A673 (cell line): ENCODE measurements around the gene MYO5B. TPM values are rescaled to one million over a fixed set of nuclear protein-coding genes. Genes with fewer than 3 reads are reported as not detected.

Experiments
- BruUV-seq: library from RNA; stranded (reverse); fragments of 400-500 nt; replicated peaks from 2 replicates; lab custom pipeline; 2021; lab: Mats Ljungman, UMichigan
- CTCF ChIA-PET: fragments of 300-600 bp; sonication (Branson Sonifier 250); formaldehyde crosslinking; loops from one replicate; lab custom pipeline; 2022; ENCODE audit warnings: antibody characterized with exemption; lab: Charles Lee
- POLR2A ChIA-PET: fragments of 300-600 bp; sonication (Branson Sonifier 250); formaldehyde crosslinking; loops from one replicate; lab custom pipeline; 2022; ENCODE audit warnings: antibody characterized with exemption; ENCODE audit not compliant: low non-redundant PET; lab: Charles Lee
- DNase-seq: peaks from one replicate; pipeline ENCODE4 v3.0.0-alpha.2; 2015; ENCODE audit warnings: low spot score
- H3K27ac ChIP-seq: fragments of 200-600 bp; sonication (generic); 2 replicates; pipeline ENCODE4 v1.5.1; 2016; ENCODE audit warnings: mixed run types, low read depth, mild to moderate bottlenecking, mixed read lengths, antibody characterized with exemption, low read length; ENCODE audit not compliant: poor library complexity, severe bottlenecking
- H3K27me3 ChIP-seq: fragments of 200-600 bp; sonication (generic); replicated peaks from 2 replicates; pipeline ENCODE4 v1.6.1; 2017; ENCODE audit warnings: mixed run types, low read depth, mild to moderate bottlenecking, mixed read lengths, antibody characterized with exemption, low read length; ENCODE audit not compliant: insufficient read depth, poor library complexity
- H3K36me3 ChIP-seq: fragments of 200-600 bp; sonication (generic); 2 replicates; pipeline ENCODE4 v1.6.1; 2016; ENCODE audit warnings: mixed run types, mild to moderate bottlenecking, mixed read lengths, antibody characterized with exemption, low read length; ENCODE audit not compliant: insufficient read depth, poor library complexity, severe bottlenecking
- H3K4me1 ChIP-seq: fragments of 200-600 bp; sonication (generic); 2 replicates; pipeline ENCODE4 v1.6.1; 2017; ENCODE audit warnings: mixed run types, mild to moderate bottlenecking, mixed read lengths, antibody characterized with exemption, low read length; ENCODE audit not compliant: insufficient read depth, poor library complexity, severe bottlenecking
- H3K4me3 ChIP-seq: fragments of 200-600 bp; sonication (generic); 2 replicates; pipeline ENCODE4 v1.5.1; 2016; ENCODE audit warnings: low read depth, mixed run types, mild to moderate bottlenecking, mixed read lengths, low read length; ENCODE audit not compliant: poor library complexity, severe bottlenecking
- H3K9me3 ChIP-seq: fragments of 200-600 bp; sonication (generic); 2 replicates; pipeline ENCODE4 v1.6.1; 2016; ENCODE audit warnings: mixed run types, low read depth, mild to moderate bottlenecking, mixed read lengths, antibody characterized with exemption, low read length; ENCODE audit not compliant: poor library complexity, severe bottlenecking
- CTCF ChIP-seq: fragments of 300-800, 200-600 bp; sonication (generic); conservative IDR thresholded peaks from 2 replicates; pipeline ENCODE4 v1.5.1; 2017; ENCODE audit warnings: low read depth, mild to moderate bottlenecking, antibody characterized with exemption, low read length, moderate library complexity, mixed read lengths
- EZH2 ChIP-seq: fragments of 200-600 bp; sonication (generic); IDR thresholded peaks from 2 replicates; pipeline ENCODE4 v1.6.1; 2017; ENCODE audit warnings: borderline replicate concordance, low read depth, mild to moderate bottlenecking, mixed read lengths, antibody characterized with exemption, low read length; ENCODE audit not compliant: poor library complexity, severe bottlenecking
- intact Hi-C: fragments of 100-400 bp; cut with micrococcal nuclease; formaldehyde crosslinking; loops from one replicate; pipeline ENCODE4 v1.10.0; 2022; ENCODE audit not compliant: unreplicated experiment
- total RNA-seq: library from RNA; stranded (reverse); gene quantifications from 2 replicates; pipeline ENCODE4 v1.2.3, GENCODE V29; 2021

Gene MYO5B
- total RNA-seq, 1 experiment from 2014 or later = 0.30 TPM

DNA sequence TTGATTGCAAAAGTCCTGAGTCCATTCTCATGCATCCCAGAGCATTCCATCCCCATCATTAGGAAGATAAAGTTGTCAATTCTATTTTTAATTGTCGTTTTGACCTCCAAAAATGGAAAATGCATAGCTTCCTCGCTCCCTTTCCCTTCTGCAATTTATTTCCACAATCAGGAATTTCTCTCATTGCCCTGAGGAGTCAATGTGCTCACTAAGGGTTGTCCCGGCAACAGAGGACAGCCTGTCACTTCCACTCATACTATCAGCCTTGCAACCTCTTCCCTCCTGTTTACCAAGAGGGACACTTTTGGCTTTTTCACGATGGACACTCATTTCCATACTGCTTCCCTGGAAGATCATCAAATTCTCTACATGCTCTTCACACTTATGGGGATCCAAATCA, 164.8 kb downstream of the MYO5B start:
- no peak for DNase-seq
- ChIA-PET CTCF (no interaction called here), POLR2A (no interaction called here)
- no TSS peak for BruUV-seq
- Histone ChIP-seq H3K27ac (no peak overlapping the region), H3K9me3 (no peaks in the 10 kb centered on the region), H3K4me3 (no peak overlapping the region), H3K36me3 (no peaks in the 10 kb centered on the region), H3K4me1 (no peaks in the 10 kb centered on the region), H3K27me3 (peaks cover 25% of the 10 kb centered on the region)
- intact Hi-C loops = no loop called here
- no peak for TF ChIP-seq EZH2
- TF ChIP-seq CTCF = no peak

GRCh38 chr18:50027996-50028395, 167.0 kb downstream of the MYO5B start:
- H3K4me1 ChIP-seq = no peaks in the 10 kb centered on the region
- intact Hi-C loops = no loop called here
- H3K36me3 ChIP-seq = no peaks in the 10 kb centered on the region
- no TSS peak for BruUV-seq
- H3K27me3 ChIP-seq = peaks cover 39% of the 10 kb centered on the region
- no peak for DNase-seq
- H3K27ac ChIP-seq = no peak overlapping the region
- ChIA-PET CTCF (no interaction called here), POLR2A (no interaction called here)
- H3K4me3 ChIP-seq = no peak overlapping the region
- TF ChIP-seq CTCF (no peak), EZH2 (no peak)
- H3K9me3 ChIP-seq = no peaks in the 10 kb centered on the region

DNA sequence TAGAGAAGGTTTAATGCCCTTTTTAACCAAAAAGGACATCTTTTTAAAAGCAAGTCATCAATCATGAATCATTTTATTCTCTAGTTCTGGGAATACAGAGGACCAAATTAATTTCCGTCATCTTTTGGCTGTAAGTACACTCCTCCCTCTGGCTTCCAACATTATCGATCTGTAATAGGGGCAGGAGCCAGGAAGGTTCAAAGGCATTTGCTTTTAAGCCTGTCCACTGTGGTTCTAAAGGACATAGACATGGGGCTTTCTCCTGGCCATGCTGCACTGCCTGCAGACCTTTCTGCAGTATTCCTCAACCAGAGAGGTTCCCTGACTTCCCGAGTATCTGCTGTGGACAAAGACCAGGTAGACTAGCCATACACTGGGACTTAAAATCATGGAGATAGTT, 170.5 kb downstream of the MYO5B start:
- ChIA-PET CTCF (no interaction called here), POLR2A (no interaction called here)
- no peaks in the 10 kb centered on the region for H3K4me1 ChIP-seq
- H3K27me3 ChIP-seq = peaks cover 53% of the 10 kb centered on the region
- no peak overlapping the region for H3K4me3 ChIP-seq
- no peaks in the 10 kb centered on the region for H3K36me3 ChIP-seq
- TF ChIP-seq CTCF (no peak), EZH2 (no peak)
- no TSS peak for BruUV-seq
- H3K9me3 ChIP-seq = no peaks in the 10 kb centered on the region
- intact Hi-C loops = no loop called here
- DNase-seq = no peak
- no peak overlapping the region for H3K27ac ChIP-seq
